Stimulated activated CD8-positive, alpha-beta memory T cell treated with anti-CD3 and anti-CD28 coated beads, Interleukin-15, amount 100 ng/mL, for 48 hours (primary cell): Measurements from ENCODE around the gene LGALS9C.
"Not testable (repeated sequence)": the region's sequence is repeated elsewhere in the genome, so short reads cannot be mapped to it uniquely, and the experiment has no call there.

Source experiments
- DNase-seq, 2 donors: peaks; one replicate each; pipeline ENCODE4 v3.0.0-alpha.2; 2020; ENCODE audit warnings: low read depth in 2 of 2

Gene LGALS9C

DNA sequence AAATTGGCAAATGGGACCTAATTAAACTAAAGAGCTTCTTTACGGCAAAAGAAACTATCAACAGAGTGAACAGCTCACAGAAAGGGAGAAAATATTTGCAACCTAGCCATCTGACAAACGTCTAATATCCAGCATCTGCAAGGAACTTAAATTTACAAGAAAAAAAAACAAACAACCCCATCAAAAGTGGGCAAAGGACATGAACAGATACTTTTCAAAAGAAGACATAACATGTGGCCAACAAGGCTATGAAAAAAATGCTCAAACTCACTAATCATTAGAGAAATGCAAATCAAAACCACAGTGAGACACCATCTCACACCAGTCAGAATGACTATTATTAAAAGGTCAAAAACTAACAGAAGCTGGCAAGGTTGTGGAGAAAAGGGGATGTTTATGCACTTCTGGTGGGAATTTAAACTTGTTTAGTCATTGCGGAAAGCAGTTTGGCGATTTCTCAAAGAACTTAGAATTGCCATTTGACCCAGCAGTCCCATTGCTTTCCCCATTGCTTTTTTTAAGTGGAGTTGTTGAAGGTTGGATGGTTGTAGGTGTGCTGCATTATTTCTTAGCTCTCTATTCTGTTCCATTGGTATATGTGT, 52.4 kb downstream of the LGALS9C start:
- DNase-seq = not testable (repeated sequence)

DNA sequence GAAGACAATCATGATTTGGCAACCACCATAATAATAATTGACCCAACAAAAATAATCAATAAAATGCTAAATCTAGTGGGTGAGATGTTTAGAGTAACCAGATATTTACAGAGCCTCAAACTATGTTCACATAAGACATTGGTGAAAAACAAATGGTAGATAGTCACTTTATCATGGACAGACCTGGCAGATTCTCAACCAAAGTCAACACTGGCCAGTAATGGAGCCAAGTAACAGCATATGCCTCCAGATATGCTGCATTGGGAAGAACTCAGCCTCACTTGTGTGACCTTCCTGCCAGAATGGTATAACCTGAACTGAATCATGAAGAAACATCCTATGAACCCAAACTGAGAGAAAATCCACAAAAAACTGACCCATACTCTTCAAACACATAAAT, 53.8 kb downstream of the LGALS9C start:
- DNase-seq = not testable (repeated sequence)

DNA sequence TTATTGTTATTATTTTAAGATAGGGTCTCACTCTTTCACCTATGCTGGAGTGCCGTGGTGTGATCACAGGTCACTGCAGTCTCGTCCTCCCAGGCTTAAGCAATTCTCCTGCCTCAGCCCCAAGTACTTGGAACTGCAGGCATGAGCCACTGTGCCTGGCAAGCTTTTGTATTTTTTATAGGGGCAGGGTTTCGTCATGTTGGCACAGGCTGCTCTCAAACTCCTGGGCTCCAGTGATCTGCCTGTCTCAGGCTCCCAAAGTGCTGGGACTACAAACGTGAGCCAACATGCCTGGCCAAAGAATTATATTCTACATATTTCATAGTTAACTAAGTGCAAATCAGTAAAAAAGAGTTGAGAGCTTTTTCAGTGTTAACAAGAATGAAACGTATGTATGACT, 65.6 kb downstream of the LGALS9C start:
- DNase-seq = not testable (repeated sequence)

DNA sequence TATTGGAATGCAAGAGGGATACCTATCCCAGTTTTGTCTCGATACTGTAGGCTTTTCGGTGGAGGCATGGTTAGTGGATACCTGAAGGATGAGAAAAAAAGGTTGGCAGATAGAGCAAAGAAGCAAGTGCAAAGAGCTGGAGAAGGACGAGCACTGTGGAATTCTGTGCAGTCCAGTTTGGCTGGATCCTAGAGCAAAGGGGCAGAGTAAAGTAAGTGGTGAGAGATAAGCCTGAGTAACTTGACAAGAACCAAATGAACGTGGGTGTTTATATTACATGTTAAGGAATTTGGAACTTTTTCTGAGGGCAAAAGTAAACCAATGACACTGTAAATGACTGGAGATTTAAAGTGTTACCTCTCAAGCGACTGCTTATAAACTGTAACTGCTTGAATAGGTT, 66.3 kb downstream of the LGALS9C start:
- DNase-seq = not testable (repeated sequence)
